Activated effector memory CD4-positive, alpha-beta T cell treated with Interleukin-2 at 50 U/mL for 16 hours (primary cell): ENCODE results near the gene ABT1.

Experiments used
- DNase-seq: peaks from one replicate; pipeline ENCODE4 v3.0.0-alpha.2; 2020

The ABT1 gene

DNA sequence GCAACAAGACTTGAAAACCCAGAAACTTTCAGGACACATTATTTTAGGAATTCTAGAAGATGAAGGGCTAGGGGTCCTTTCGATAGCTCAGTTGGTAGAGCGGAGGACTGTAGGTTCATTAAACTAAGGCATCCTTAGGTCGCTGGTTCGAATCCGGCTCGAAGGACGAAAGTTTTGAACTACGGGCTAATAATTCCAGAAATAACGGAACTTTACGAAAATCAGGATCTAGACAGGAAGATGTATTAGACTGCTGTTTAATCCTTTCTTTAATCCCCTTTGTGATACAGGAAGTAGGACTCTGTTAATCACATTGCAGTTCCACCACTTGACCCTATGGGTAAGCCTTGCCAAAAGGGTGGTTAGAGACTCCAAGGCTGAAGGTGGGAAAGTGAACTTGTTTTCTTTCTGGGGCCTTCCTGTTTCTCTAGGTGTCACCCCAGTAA is 21.2 kb upstream of the ABT1 start:
- no peak for DNase-seq

DNA sequence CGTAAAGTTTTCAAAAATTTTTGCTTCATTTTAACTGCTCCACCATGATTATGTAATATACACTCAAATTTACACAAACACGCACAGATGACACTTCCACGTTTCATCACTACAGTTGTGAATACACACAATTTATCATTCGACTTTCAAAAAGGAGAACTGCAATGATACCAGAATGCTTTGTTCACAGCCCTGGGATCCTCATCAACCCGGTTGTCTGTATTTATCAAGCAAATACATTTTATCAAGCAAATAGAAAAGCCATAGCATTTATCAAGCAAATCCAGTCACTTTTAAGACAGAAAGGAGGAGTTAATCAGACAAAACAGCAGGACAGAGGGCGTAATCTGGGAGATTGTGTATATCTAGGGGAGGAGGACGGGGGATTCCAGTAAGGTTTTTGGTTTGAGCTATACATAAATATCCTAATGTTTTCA is 20.3 kb upstream of the ABT1 start:
- DNase-seq, result no peak

GRCh38 chr6:26576929-26577719 is 19.6 kb upstream of the ABT1 start:
- no peak for DNase-seq

DNA sequence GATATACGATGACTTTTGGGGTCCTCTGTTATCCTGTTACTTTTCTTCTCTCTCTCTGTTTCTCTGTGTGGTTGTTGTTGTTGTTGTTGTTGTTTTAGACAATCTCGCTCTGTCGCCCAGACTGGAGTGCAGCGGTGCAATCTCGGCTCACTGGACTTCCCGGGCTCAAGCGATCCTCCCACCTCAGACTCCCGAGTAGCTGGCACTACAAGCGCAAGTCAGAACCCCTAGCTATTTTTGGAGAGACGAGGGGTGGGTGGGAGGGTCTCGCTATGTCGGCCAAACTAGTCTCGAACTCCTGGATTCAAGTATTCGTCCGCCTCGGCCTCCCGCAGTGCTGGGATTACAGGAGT is 19.1 kb upstream of the ABT1 start:
- no peak for DNase-seq

GRCh38 chr6:26578279-26578678 is 18.5 kb upstream of the ABT1 start:
- DNase-seq, result no peak

GRCh38 chr6:26578741-26579140 is 18.0 kb upstream of the ABT1 start:
- no peak for DNase-seq

DNA sequence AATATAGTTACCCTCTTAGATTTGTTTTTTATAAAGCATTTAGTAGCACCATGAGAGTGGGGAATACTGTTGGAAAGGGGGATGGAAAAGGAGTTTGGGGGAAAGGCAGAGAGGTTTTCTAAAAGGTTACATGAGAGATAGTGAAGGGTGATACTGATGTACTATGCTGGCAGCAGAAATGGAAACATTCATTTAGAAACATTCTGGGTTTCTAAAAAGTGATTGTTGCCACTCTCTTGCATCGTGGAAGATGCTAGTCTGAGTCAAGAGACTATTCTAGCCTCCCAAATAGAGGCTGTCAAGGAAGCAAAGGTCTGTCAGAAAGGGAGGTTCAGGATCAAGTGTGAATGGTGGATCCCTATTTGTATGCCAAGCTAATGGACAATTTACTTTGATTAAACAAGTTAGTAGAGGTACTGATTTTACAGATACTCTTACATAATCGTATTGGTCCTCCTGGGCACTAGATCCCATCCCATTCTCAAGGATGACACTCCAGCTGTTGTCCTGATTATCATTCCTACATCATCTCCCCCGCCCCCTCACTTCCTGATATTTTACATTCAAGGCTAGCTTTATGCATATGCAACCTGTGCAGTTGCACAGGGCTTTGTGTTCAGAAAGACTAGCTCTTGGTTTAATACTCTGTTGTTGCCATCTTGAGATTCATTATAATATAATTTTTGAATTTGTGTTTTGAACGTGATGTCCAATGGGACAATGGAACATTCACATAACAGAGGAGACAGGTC is 15.4 kb upstream of the ABT1 start:
- no peak for DNase-seq

DNA sequence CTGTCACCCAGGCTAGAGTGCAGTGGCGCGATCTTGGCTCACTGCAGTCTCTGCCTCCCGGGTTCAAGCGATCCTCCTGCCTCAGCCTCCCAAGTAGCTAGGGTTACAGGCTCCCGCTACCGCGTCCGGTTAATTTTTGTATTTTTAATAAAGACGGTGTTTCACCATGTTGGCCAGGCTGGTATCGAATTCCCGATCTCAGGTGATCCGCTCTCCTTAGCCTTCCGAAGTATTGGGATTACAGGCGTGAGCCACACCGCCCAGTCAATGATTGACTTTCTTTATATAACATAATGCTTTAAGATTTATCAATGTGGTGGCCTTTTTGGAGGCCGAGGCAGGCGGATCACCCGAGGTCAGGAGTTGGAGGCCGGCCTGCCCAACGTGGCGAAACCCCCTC is 7.8 kb upstream of the ABT1 start:
- no peak for DNase-seq

- no peak for DNase-seq
Observed at GRCh38 chr6:26592649-26593048, 4.1 kb upstream of the ABT1 start.

DNA sequence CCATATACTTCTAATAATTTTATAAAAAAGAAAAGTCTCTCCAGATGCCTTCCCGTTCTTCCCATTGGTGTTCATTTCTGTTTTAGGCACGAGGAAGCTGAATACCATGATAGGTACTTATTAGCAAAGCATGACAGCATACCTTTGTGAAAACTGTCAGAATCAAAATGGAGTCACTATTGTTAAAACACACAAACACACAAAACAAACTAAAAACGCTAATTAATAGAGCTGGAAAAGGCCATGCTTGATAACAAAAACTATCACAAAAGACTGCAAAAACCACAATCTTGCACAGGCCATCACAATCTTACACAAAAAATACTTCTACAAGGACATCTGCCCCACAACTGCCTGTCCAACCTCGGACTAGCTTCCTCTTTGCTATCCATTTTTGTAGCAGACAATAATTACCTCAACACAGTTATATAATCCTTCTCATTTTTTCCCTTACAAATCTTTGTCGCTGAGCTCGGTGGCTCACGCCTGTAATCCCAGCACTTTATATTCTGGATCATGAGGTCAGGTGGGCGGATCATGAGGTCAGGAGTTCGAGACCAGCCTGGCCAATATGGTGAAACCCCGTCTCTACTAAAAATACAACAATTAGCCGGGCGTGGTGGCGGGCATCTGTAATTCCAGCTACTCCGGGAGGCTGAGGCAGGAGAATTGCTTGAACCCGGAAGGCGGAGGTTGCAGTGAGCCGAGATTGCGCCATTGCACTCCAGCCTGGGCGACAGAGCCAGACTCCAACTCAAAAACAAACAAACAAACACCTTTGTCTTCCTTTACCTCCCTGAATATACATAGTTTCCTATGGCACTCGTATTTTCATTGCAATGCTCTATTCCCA is 3.2 kb upstream of the ABT1 start:
- DNase-seq, result no peak

GRCh38 chr6:26594131-26594498 is 2.6 kb upstream of the ABT1 start:
- DNase-seq, result no peak

- DNase-seq, result no peak
Observed at GRCh38 chr6:26594730-26595632, 1.8 kb upstream of the ABT1 start.

DNA sequence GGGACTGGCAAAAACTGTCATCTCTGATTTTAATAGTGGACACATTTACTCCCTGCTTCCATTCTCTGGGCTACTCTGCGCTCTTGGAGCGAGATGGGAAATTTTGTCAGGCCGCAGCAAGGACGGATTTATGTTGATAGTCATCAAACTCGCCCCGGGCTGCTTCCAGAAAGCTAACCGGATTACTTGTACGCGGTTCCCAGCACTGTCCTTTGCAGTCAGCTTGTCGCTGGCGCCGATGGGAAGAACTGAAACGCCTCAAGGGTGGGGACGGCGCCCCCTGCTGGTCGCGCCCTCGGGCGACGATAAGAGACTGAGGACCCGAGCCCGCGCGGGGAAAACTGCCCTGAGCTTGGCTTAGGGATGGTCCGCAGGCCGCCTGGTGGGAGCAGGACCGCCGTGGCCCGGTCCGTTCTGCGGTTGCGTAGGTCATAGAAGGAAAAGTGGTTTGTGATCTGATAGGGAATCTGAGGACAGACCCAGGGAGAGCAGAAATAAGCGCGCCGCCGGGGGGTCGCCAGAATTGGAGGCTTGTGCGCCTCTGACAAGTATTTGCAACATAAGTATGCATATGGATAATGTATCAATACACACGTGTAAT is 984 bp upstream of the ABT1 start:
- DNase-seq, result peak; percentile 74

GRCh38 chr6:26597389-26597766 is 625 bp downstream of the ABT1 start:
- no peak for DNase-seq

GRCh38 chr6:26597821-26598220 is 1.1 kb downstream of the ABT1 start:
- no peak for DNase-seq

GRCh38 chr6:26598267-26598666 is 1.5 kb downstream of the ABT1 start:
- no peak for DNase-seq

- no peak for DNase-seq
Observed at GRCh38 chr6:26599134-26599533, 2.4 kb downstream of the ABT1 start.

GRCh38 chr6:26599591-26599990 is 2.8 kb downstream of the ABT1 start:
- no peak for DNase-seq

GRCh38 chr6:26600759-26601158 is 4.0 kb downstream of the ABT1 start:
- DNase-seq, result no peak

GRCh38 chr6:26602262-26602661 is 5.5 kb downstream of the ABT1 start:
- no peak for DNase-seq

- DNase-seq, result no peak
Observed at GRCh38 chr6:26604026-26604425, 7.3 kb downstream of the ABT1 start.

GRCh38 chr6:26604797-26605196 is 8.0 kb downstream of the ABT1 start:
- no peak for DNase-seq
